Large intestine (tissue), 3 donors: ENCODE results near the gene MROH7. TPM values are rescaled to one million over a fixed set of nuclear protein-coding genes. Genes with fewer than 3 reads are reported as not detected.

Experiments used
- DNase-seq, 2 donors: peaks; one replicate each; pipeline versions ENCODE4 v3.0.0 to v3.0.0-alpha.2; 2013
- H3K27ac ChIP-seq: one replicate; pipeline ENCODE4 v1.5.1; 2013; ENCODE audit warnings: low read length
- H3K27me3 ChIP-seq: 2 replicates; pipeline ENCODE4 v1.6.1; 2013; ENCODE audit warnings: low read length; ENCODE audit not compliant: control insufficient read depth, insufficient read depth
- H3K36me3 ChIP-seq: 2 replicates; pipeline ENCODE4 v1.6.1; 2013; ENCODE audit warnings: low read length; ENCODE audit not compliant: control insufficient read depth, insufficient read depth
- H3K4me1 ChIP-seq: one replicate; pipeline ENCODE4 v1.6.1; 2013; ENCODE audit warnings: low read length; ENCODE audit not compliant: control insufficient read depth, insufficient read depth
- H3K4me3 ChIP-seq: one replicate; pipeline ENCODE4 v1.5.1; 2013; ENCODE audit warnings: low read length
- H3K9me3 ChIP-seq: one replicate; pipeline ENCODE4 v1.6.1; 2013; ENCODE audit warnings: mild to moderate bottlenecking, low read depth, low read length, moderate library complexity; ENCODE audit not compliant: control insufficient read depth
- WGBS: methylation state at CpG from one replicate; pipeline ENCODE4 v1.1.5; 2013; ENCODE audit warnings: low lambda C conversion rate; ENCODE audit not compliant: insufficient coverage; 5-methylcytosine and 5-hydroxymethylcytosine counted together
- polyA plus RNA-seq: library from polyadenylated mRNA; unstranded; fragments of 120-200 nt; gene quantifications from one replicate; pipeline ENCODE4 v1.2.1, GENCODE V29; 2013

Gene MROH7
- polyA plus RNA-seq, 1 donor: 25.1 TPM

DNA sequence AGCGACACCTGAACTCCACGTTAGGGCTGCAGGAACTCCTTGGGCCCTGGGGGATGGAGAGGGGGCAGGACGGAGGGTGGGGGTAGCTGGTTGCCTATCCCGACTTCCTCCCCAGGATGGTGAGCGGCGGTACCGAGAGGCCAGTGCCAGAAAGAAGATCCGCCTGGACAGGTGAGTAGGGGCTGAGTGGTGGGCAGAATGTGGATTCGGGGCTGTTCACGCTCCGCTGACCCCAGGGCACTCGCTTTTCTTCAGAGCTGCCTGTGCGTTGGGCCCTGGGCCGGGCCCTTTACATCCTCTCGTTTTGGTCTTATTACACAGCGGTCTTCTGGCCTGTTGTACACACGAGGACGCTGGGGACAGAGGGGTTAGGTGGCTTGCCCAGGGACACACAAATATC is 39.0 kb upstream of the MROH7 start:
- H3K9me3 ChIP-seq: no peaks in the 10 kb centered on the region
- no peak overlapping the region for H3K27ac ChIP-seq
- no peaks in the 10 kb centered on the region for H3K27me3 ChIP-seq
- DNase-seq: no peak
- peaks cover 10% of the 10 kb centered on the region for H3K4me1 ChIP-seq
- H3K36me3 ChIP-seq: peaks cover 73% of the 10 kb centered on the region
- H3K4me3 ChIP-seq: no peak overlapping the region
- no CpG with 5 or more reads among the region's 18 CpGs for WGBS

DNA sequence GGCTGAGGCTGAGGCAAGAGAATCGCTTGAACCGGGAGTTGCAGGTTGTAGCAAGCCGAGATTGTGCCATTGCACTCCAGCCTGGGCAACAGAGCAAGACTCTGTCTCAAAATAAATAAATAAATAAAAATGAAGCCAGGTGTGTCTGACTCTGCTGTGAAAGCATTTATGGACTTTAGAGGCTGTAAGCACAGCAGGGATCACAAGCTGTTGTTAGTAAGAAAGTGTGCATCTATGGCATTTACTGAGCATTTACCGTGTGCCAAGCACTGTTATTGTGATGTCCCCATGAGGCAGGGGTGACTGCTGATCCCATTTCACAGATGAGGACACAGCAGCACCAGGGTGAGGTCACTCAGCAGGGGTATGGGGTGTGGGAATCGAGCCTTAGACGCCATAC is 38.3 kb upstream of the MROH7 start:
- no peak overlapping the region for H3K27ac ChIP-seq
- H3K4me1 ChIP-seq: peaks cover 10% of the 10 kb centered on the region
- no peaks in the 10 kb centered on the region for H3K27me3 ChIP-seq
- no CpG with 5 or more reads among the region's 6 CpGs for WGBS
- H3K36me3 ChIP-seq: peaks cover 74% of the 10 kb centered on the region
- no peaks in the 10 kb centered on the region for H3K9me3 ChIP-seq
- no peak overlapping the region for H3K4me3 ChIP-seq
- no peak for DNase-seq

DNA sequence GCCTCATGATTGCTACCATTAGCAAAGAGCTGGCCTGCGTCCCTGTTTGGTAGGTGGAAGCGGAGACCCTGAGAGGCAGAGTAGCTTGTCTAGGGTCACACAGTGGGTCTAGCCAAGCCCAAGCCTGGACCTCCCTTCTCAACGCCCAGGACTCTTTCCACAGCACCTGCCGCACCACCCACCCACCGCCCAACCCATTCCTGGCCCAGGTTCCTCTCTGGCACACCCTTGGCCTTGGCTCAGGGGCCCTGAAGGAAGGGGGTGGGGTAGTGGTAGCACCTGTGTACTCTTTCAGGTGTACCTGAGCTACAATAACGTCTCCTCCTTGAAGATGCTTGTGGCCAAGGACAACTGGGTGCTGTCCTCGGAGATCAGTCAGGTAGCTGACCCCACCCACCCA is 37.5 kb upstream of the MROH7 start:
- H3K4me1 ChIP-seq: peaks cover 10% of the 10 kb centered on the region
- no CpG with 5 or more reads among the region's 7 CpGs for WGBS
- peaks cover 77% of the 10 kb centered on the region for H3K36me3 ChIP-seq
- H3K4me3 ChIP-seq: no peak overlapping the region
- no peaks in the 10 kb centered on the region for H3K27me3 ChIP-seq
- peak in 1 of 2 donors; percentile 36 for DNase-seq
- H3K27ac ChIP-seq: no peak overlapping the region
- H3K9me3 ChIP-seq: no peaks in the 10 kb centered on the region

DNA sequence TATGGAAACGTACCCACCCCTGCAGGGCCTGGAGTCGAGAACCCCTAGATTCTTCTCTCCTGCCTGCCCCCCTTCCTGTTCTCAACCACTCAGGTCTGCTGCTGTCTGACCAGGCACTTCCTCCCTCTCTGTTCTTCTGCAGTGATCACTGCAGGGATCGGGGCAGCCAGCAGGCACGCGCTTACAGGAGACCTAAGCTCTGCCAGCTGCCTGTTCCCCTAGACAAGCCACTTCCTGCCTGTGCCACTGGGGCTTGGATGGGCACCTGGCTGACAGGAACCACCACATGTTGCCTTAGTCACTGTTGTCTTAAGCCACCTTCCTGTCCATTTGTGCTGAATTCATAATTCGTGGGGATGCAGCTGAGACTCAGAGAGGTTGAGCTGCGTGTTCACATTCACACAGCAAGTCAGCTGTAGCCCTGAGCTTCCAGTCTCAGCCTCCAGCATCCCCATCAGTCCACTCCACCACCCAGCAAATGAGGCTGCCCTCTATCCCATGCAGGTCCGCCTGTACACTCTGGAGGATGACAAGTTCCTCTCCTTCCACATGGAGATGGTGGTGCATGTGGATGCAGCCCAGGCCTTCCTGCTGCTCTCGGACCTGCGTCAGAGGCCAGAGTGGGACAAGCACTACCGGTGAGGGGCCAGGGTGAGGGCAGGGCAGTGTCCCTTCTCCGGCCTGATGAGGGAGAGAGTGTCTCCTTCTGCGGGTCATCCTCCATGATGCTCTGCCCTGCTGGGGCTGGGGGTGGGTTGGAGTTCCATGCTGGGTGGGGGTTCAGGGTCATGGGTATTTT is 36.8 kb upstream of the MROH7 start:
- Histone ChIP-seq H3K36me3 (peaks cover 78% of the 10 kb centered on the region), H3K27ac (no peak overlapping the region), H3K4me1 (peaks cover 10% of the 10 kb centered on the region), H3K9me3 (no peaks in the 10 kb centered on the region), H3K4me3 (no peak overlapping the region), H3K27me3 (no peaks in the 10 kb centered on the region)
- no peak for DNase-seq
- no CpG with 5 or more reads among the region's 13 CpGs for WGBS

DNA sequence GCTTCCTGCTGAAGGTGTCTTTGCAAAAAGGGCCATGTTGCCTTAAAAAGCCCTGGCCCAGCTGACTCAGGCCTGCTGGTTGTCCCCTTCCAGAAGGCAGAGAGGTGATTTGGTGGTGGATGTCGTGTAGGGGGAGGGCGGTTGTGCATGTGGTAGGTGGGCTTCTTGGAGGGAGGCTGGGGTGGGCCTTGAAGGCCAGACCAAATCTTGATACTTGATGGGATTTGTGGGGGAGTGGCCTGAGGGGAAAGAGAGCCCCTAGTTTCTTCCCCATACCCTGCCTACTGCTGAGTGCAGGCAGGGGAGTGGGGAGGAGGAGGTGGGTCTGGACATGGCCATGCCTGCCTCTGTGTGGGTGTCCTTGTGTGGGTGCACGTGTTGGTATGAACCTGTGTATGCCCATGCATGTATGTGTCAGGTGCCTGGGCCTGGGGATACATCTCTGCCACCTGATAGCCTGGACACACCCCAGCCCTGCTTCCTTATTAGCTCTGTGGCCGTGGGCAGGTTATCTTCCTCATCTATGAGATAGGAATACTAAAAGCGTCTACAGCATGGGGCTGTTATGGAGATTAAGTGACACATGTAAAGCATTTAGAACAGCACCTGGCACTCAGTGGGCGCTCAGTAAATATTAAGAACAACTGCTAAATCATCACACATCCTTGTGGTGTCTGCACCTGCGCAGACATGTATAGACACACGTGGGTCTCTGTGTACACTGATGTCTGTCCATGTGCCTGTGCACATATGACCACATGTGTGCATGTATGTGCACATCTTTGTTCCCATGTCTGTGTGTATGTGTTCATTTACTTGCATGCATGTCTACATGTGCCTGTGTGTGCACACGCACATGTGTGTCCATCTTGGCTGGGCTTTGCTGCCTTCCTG is 35.2 kb upstream of the MROH7 start:
- no CpG with 5 or more reads among the region's 9 CpGs for WGBS
- H3K4me1 ChIP-seq: peaks cover 10% of the 10 kb centered on the region
- no peak overlapping the region for H3K27ac ChIP-seq
- H3K36me3 ChIP-seq: peaks cover 80% of the 10 kb centered on the region
- no peak for DNase-seq
- no peaks in the 10 kb centered on the region for H3K27me3 ChIP-seq
- no peaks in the 10 kb centered on the region for H3K9me3 ChIP-seq
- H3K4me3 ChIP-seq: no peak overlapping the region

DNA sequence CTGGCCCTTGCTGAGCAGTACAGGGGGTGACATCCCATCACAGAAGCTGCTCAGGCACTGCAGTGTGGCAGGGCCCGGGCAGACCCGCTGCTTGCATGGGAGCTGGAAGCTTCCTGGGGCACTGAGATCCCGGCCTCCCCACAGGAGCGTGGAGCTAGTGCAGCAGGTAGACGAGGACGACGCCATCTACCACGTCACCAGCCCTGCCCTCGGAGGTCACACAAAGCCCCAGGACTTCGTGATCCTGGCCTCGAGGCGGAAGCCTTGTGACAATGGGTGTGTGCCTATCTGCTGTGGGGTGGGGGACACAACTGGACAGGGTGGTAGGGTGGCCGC is 34.6 kb upstream of the MROH7 start:
- peaks cover 77% of the 10 kb centered on the region for H3K36me3 ChIP-seq
- no peaks in the 10 kb centered on the region for H3K9me3 ChIP-seq
- no peaks in the 10 kb centered on the region for H3K27me3 ChIP-seq
- peaks cover 10% of the 10 kb centered on the region for H3K4me1 ChIP-seq
- DNase-seq: no peak
- no peak overlapping the region for H3K4me3 ChIP-seq
- no CpG with 5 or more reads among the region's 13 CpGs for WGBS
- no peak overlapping the region for H3K27ac ChIP-seq

DNA sequence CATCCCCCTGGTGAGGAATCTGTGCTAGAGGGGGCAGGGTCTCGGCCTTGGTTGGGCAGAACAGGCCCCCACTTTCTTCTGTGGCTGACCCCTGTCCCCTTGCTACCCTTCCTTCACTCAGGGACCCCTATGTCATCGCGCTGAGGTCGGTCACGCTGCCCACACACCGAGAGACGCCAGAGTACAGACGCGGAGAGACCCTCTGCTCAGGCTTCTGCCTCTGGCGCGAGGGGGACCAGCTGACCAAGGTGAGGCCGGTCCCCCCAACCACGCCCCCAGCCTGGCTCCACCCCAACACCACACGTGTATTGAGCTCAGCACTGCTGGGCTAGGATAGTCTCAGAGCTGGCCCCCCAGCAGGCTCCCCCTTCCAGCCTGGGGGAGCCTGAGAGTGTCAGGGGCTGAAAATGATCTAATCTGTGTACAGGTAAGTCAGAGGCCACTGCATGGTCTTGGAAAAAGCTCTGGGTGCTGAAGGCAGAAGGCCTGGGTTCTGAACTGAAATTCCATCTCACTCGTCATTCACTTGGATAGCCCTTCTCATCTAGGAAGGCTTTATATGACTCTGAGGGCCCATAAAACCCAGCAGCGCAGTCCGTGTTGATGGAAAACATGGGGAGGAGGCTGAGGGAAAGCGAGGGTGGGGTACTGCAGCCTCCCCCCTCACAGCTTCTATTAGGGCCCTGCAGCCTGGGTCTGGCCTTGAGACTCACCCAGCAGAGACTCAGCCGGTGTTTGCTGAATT is 33.6 kb upstream of the MROH7 start:
- DNase-seq: no peak
- no peak overlapping the region for H3K4me3 ChIP-seq
- peaks cover 10% of the 10 kb centered on the region for H3K4me1 ChIP-seq
- WGBS: no CpG with 5 or more reads among the region's 19 CpGs
- H3K27me3 ChIP-seq: no peaks in the 10 kb centered on the region
- no peak overlapping the region for H3K27ac ChIP-seq
- H3K9me3 ChIP-seq: no peaks in the 10 kb centered on the region
- H3K36me3 ChIP-seq: peaks cover 69% of the 10 kb centered on the region

DNA sequence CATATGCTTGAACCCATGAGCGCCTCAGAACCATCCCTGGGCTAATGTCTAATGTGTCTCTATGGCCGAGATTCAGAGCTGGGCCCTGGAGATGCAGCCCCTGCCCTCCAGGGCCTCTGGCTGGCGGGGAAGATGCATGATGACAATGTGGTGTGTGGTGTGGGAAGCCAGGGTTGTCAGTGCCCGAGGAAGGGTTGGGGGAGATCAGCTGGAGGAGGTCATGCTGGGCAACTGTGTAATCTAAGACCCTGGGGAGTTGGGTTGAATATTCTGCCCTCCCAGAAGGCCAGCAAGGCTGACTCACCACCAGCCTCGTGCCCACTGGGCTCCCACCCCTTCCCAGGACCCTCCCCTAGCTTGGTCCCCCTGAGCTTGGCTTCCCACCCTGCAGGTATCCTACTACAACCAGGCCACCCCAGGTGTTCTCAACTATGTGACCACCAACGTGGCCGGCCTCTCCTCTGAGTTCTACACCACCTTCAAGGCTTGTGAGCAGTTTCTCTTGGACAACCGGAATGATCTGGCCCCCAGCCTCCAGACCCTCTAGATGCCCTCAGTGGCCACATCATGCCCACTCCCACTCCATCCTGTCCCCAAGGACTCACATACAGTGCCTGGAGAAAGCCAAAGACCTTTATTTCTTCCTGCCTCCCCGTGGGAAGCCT is 32.9 kb upstream of the MROH7 start:
- peaks cover 10% of the 10 kb centered on the region for H3K4me1 ChIP-seq
- peaks cover 64% of the 10 kb centered on the region for H3K36me3 ChIP-seq
- no peak for DNase-seq
- H3K4me3 ChIP-seq: no peak overlapping the region
- no CpG with 5 or more reads among the region's 9 CpGs for WGBS
- H3K9me3 ChIP-seq: no peaks in the 10 kb centered on the region
- no peak overlapping the region for H3K27ac ChIP-seq
- no peaks in the 10 kb centered on the region for H3K27me3 ChIP-seq

DNA sequence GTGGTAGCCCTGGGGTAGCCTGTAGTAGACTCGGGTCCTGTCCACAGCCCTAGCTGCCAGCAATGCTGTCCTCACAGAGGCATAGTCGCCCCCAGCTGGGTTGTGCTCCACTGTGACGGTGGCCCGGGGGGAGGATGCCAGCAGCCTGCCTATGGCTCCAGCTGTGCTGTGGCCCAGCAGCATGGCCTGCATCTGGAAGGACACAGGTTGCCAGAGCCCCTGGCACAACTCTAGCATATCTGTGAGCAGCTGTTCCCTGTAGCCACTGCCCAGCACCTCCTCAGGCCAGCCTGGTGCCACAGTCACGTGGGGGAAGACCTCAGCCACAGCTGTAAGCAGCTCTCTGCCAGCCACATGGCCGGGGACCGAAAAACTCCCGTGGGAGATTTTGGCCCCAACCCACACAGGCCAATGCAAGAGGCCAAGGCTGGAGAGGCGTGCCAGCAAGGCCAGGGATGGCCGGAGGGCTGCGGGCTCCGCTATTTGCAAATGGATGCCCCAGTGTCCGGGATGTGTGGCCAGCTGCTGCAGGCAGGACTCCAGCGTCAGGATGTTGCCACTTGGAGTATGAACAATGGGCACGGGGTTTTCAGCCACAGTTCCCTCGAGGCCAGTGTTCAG is 32.2 kb upstream of the MROH7 start:
- H3K4me1 ChIP-seq: peaks cover 10% of the 10 kb centered on the region
- WGBS: no CpG with 5 or more reads among the region's 16 CpGs
- no peaks in the 10 kb centered on the region for H3K27me3 ChIP-seq
- DNase-seq: no peak
- H3K9me3 ChIP-seq: no peaks in the 10 kb centered on the region
- peaks cover 58% of the 10 kb centered on the region for H3K36me3 ChIP-seq
- H3K4me3 ChIP-seq: no peak overlapping the region
- no peak overlapping the region for H3K27ac ChIP-seq
